Neural progenitor cell (in vitro differentiated cells): ENCODE measurements around the gene FAM174C. TPM values are rescaled to one million over a fixed set of nuclear protein-coding genes. Genes with fewer than 3 reads are reported as not detected.
"Not testable (repeated sequence)": the region's sequence is repeated elsewhere in the genome, so short reads cannot be mapped to it uniquely, and the experiment has no call there.

ENCODE experiments used
- DNase-seq: peaks from one replicate; pipeline ENCODE4 v3.0.0-alpha.2; 2016; ENCODE audit warnings: low spot score
- H2AFZ ChIP-seq: fragments of 200-600 bp; sonication (generic); replicated peaks from 2 replicates; pipeline ENCODE4 v1.6.1; 2016; ENCODE audit warnings: antibody characterized with exemption
- H3F3A ChIP-seq: fragments of 200-600 bp; sonication (generic); 2 replicates; pipeline ENCODE4 v1.6.1; 2016; ENCODE audit warnings: antibody characterized with exemption, low read depth
- H3K27ac ChIP-seq: fragments of 200-600 bp; sonication (generic); 2 replicates; pipeline ENCODE4 v1.5.1; 2016; ENCODE audit warnings: mild to moderate bottlenecking
- H3K27me3 ChIP-seq: fragments of 200-600 bp; sonication (generic); 2 replicates; pipeline ENCODE4 v1.6.1; 2016; ENCODE audit warnings: mild to moderate bottlenecking, moderate library complexity
- H3K36me3 ChIP-seq: fragments of 200-600 bp; sonication (generic); 2 replicates; pipeline ENCODE4 v1.5.1; 2016
- H3K4me1 ChIP-seq: fragments of 200-600 bp; sonication (generic); 2 replicates; pipeline ENCODE4 v1.6.1; 2016; ENCODE audit warnings: mixed run types
- H3K4me2 ChIP-seq: fragments of 200-600 bp; sonication (generic); 2 replicates; pipeline ENCODE4 v1.6.1; 2016
- H3K4me3 ChIP-seq: fragments of 200-600 bp; sonication (generic); 2 replicates; pipeline ENCODE4 v1.5.1; 2016
- H3K79me2 ChIP-seq: fragments of 200-600 bp; sonication (generic); 2 replicates; pipeline ENCODE4 v1.6.1; 2016; ENCODE audit warnings: low read depth
- H3K9ac ChIP-seq: fragments of 200-600 bp; sonication (generic); 2 replicates; pipeline ENCODE4 v1.6.1; 2016
- H3K9me3 ChIP-seq: fragments of 200-600 bp; sonication (generic); 2 replicates; pipeline ENCODE4 v1.5.1; 2016; ENCODE audit warnings: low read depth
- H4K20me1 ChIP-seq: fragments of 200-600 bp; sonication (generic); 2 replicates; pipeline ENCODE4 v1.6.1; 2016; ENCODE audit warnings: low read depth
- H3K27ac Mint-ChIP-seq: 3 replicates; pipeline ENCODE4 v1.8.0; 2021; ENCODE audit warnings: mixed read lengths
- H3K27me3 Mint-ChIP-seq: 2 replicates; pipeline ENCODE4 v1.8.0; 2022; ENCODE audit warnings: low read depth, mild to moderate bottlenecking, inconsistent platforms, moderate library complexity, mixed read lengths; ENCODE audit not compliant: insufficient read depth
- H3K36me3 Mint-ChIP-seq: 3 replicates; pipeline ENCODE4 v1.8.0; 2021; ENCODE audit warnings: mixed read lengths
- H3K4me1 Mint-ChIP-seq: 3 replicates; pipeline ENCODE4 v1.8.0; 2021; ENCODE audit warnings: mixed read lengths
- H3K4me3 Mint-ChIP-seq: 3 replicates; pipeline ENCODE4 v1.8.0; 2021; ENCODE audit warnings: mild to moderate bottlenecking, moderate library complexity, mixed read lengths
- H3K9me3 Mint-ChIP-seq: 3 replicates; pipeline ENCODE4 v1.8.0; 2020; ENCODE audit warnings: mixed read lengths
- CTCF ChIP-seq: fragments of 200-600 bp; sonication (generic); IDR thresholded peaks from 2 replicates; pipeline ENCODE4 v1.5.1; 2017; ENCODE audit warnings: antibody characterized with exemption, mild to moderate bottlenecking
- EZH2 ChIP-seq: fragments of 200-600 bp; sonication (generic); IDR thresholded peaks from 2 replicates; pipeline ENCODE4 v1.6.1; 2017; ENCODE audit warnings: antibody characterized with exemption, mild to moderate bottlenecking, moderate library complexity
- EZH2phosphoT487 ChIP-seq: fragments of 200-600 bp; sonication (generic); IDR thresholded peaks from 2 replicates; pipeline ENCODE4 v1.6.1; 2017; ENCODE audit warnings: antibody characterized with exemption
- total RNA-seq: library from RNA; depleted of rRNA; stranded (reverse); fragments of >200 nt; gene quantifications from 2 replicates; pipeline ENCODE4 v1.2.3, GENCODE V29; 2015; ENCODE audit warnings: low replicate concordance

Gene FAM174C
- total RNA-seq, 1 donor from 2014 or later = 4.8 TPM

GRCh38 chr19:1245494-1246264 lies 29.7 kb upstream of the FAM174C start:
- no peaks in the 10 kb centered on the region for H3K9me3 ChIP-seq
- peaks cover 39% of the 10 kb centered on the region for H4K20me1 ChIP-seq
- H3K4me3 Mint-ChIP-seq = no peak overlapping the region
- H3K4me2 ChIP-seq = no peak overlapping the region
- H3K9ac ChIP-seq = no peak overlapping the region
- H3K36me3 Mint-ChIP-seq = no peaks in the 10 kb centered on the region
- peaks cover 42% of the 10 kb centered on the region for H3F3A ChIP-seq
- no peaks in the 10 kb centered on the region for H3K36me3 ChIP-seq
- H3K9me3 Mint-ChIP-seq = no peaks in the 10 kb centered on the region
- no peak overlapping the region for H3K27ac ChIP-seq
- H2AFZ ChIP-seq = no peak overlapping the region
- peaks cover 4% of the 10 kb centered on the region for H3K27me3 ChIP-seq
- H3K4me1 ChIP-seq = peaks cover 8% of the 10 kb centered on the region
- H3K79me2 ChIP-seq = peaks cover 18% of the 10 kb centered on the region
- no peak overlapping the region for H3K27ac Mint-ChIP-seq
- peaks cover 23% of the 10 kb centered on the region for H3K4me1 Mint-ChIP-seq
- no peak overlapping the region for H3K4me3 ChIP-seq
- no peak for DNase-seq
- peaks cover 5% of the 10 kb centered on the region for H3K27me3 Mint-ChIP-seq
- TF ChIP-seq EZH2 (no peak), EZH2phosphoT487 (no peak), CTCF (no peak)

- not testable (repeated sequence) for H3K9me3 ChIP-seq, H3K36me3 Mint-ChIP-seq, H3K27ac Mint-ChIP-seq, H3K4me1 ChIP-seq, H3K27me3 Mint-ChIP-seq, H3K4me2 ChIP-seq, H3K9ac ChIP-seq, H2AFZ ChIP-seq, H3K4me3 ChIP-seq, H3K27ac ChIP-seq, H3K27me3 ChIP-seq, H3K36me3 ChIP-seq, H3K9me3 Mint-ChIP-seq
- peaks cover 26% of the 10 kb centered on the region for H3K79me2 ChIP-seq
- H4K20me1 ChIP-seq = peaks cover 46% of the 10 kb centered on the region
- DNase-seq = peak; percentile 42
- H3F3A ChIP-seq = peaks cover 38% of the 10 kb centered on the region
- Mint-ChIP-seq H3K4me1 (peaks cover 15% of the 10 kb centered on the region), H3K4me3 (peak overlapping the region; percentile 64)
Measured at GRCh38 chr19:1246265-1247087, 28.9 kb upstream of the FAM174C start.

GRCh38 chr19:1247748-1248138 lies 27.6 kb upstream of the FAM174C start:
- H2AFZ ChIP-seq = no peak overlapping the region
- peak overlapping the region; percentile 72 for H3K4me2 ChIP-seq
- no peak for DNase-seq
- H3K9me3 Mint-ChIP-seq = no peaks in the 10 kb centered on the region
- TF ChIP-seq EZH2phosphoT487 = no peak
- H3F3A ChIP-seq = peaks cover 44% of the 10 kb centered on the region
- peaks cover 58% of the 10 kb centered on the region for H4K20me1 ChIP-seq
- peaks cover 31% of the 10 kb centered on the region for H3K79me2 ChIP-seq
- H3K27me3 ChIP-seq = no peaks in the 10 kb centered on the region
- H3K27ac Mint-ChIP-seq = no peak overlapping the region
- H3K4me1 ChIP-seq = peaks cover 14% of the 10 kb centered on the region
- H3K27me3 Mint-ChIP-seq = peaks cover 2% of the 10 kb centered on the region
- no peaks in the 10 kb centered on the region for H3K36me3 Mint-ChIP-seq
- no peaks in the 10 kb centered on the region for H3K36me3 ChIP-seq
- H3K9ac ChIP-seq = no peak overlapping the region
- H3K4me3 ChIP-seq = peak overlapping the region; percentile 90
- H3K9me3 ChIP-seq = no peaks in the 10 kb centered on the region
- H3K4me1 Mint-ChIP-seq = peaks cover 14% of the 10 kb centered on the region
- no peak overlapping the region for H3K27ac ChIP-seq
- H3K4me3 Mint-ChIP-seq = peak overlapping the region; percentile 67

GRCh38 chr19:1248139-1248785 lies 27.1 kb upstream of the FAM174C start, which contains the start of gene MIDN:
TSS of gene MIDN (plus strand) at chr19:1248583. CDS start at chr19:1250297, 1,714 bp downstream.
- no peaks in the 10 kb centered on the region for H3K36me3 Mint-ChIP-seq
- H3K36me3 ChIP-seq = no peaks in the 10 kb centered on the region
- H3K79me2 ChIP-seq = peaks cover 36% of the 10 kb centered on the region
- H3K27ac Mint-ChIP-seq = no peak within 1 kb of the TSS
- no peaks in the 10 kb centered on the region for H3K9me3 ChIP-seq
- peak within 1 kb of the TSS; percentile 85 for H3K4me3 Mint-ChIP-seq
- peak; percentile 41 for TF ChIP-seq CTCF
- no peak for TF ChIP-seq EZH2
- H3K27me3 ChIP-seq = no peaks in the 10 kb centered on the region
- H3K27me3 Mint-ChIP-seq = peaks cover 2% of the 10 kb centered on the region
- peaks cover 14% of the 10 kb centered on the region for H3K4me1 Mint-ChIP-seq
- peak within 1 kb of the TSS; percentile 90 for H3K4me3 ChIP-seq
- H3K9ac ChIP-seq = no peak within 1 kb of the TSS
- DNase-seq = peak; percentile 90
- peak within 1 kb of the TSS; percentile 92 for H3K27ac ChIP-seq
- no peaks in the 10 kb centered on the region for H3K9me3 Mint-ChIP-seq
- peaks cover 46% of the 10 kb centered on the region for H3F3A ChIP-seq
- peaks cover 18% of the 10 kb centered on the region for H3K4me1 ChIP-seq
- peak within 1 kb of the TSS; percentile 79 for H3K4me2 ChIP-seq
- H2AFZ ChIP-seq = no peak within 1 kb of the TSS
- peaks cover 60% of the 10 kb centered on the region for H4K20me1 ChIP-seq
